Activated CD8-positive, alpha-beta memory T cell treated with anti-CD3 and anti-CD28 coated beads for 1 hour (primary cell): ENCODE results near the gene KCTD1.

Experiments used
- DNase-seq, 2 donors: peaks; one replicate each; pipeline ENCODE4 v3.0.0-alpha.2; 2020; ENCODE audit warnings: low read depth in 1 of 2; ENCODE audit errors: extremely low read depth in 1 of 2

KCTD1 gene

GRCh38 chr18:26549263-26550094 is 1.1 kb upstream of the KCTD1 start:
- no peak for DNase-seq

- peak; percentile 9 to 29 for DNase-seq
Measured at GRCh38 chr18:26547646-26548414, 523 bp downstream of the KCTD1 start.

- no peak for DNase-seq
Measured at GRCh38 chr18:26546875-26547645, 1.3 kb downstream of the KCTD1 start.

- DNase-seq = no peak
Measured at GRCh38 chr18:26546170-26546874, 2.0 kb downstream of the KCTD1 start.

GRCh38 chr18:26545335-26546123 is 2.8 kb downstream of the KCTD1 start:
- DNase-seq = no peak

- DNase-seq = no peak
Measured at GRCh38 chr18:26544451-26544850, 3.9 kb downstream of the KCTD1 start.

- no peak for DNase-seq
Measured at GRCh38 chr18:26543373-26543772, 5.0 kb downstream of the KCTD1 start.

GRCh38 chr18:26540043-26540628 is 8.2 kb downstream of the KCTD1 start:
- DNase-seq = no peak

GRCh38 chr18:26538524-26538923 is 9.8 kb downstream of the KCTD1 start:
- no peak for DNase-seq

- DNase-seq = no peak
Measured at GRCh38 chr18:26536664-26537063, 11.7 kb downstream of the KCTD1 start.

GRCh38 chr18:26536032-26536431 is 12.3 kb downstream of the KCTD1 start:
- DNase-seq = no peak

GRCh38 chr18:26535630-26536029 is 12.7 kb downstream of the KCTD1 start:
- DNase-seq = no peak

- no peak for DNase-seq
Measured at GRCh38 chr18:26532367-26533340, 15.7 kb downstream of the KCTD1 start.

GRCh38 chr18:26531605-26532298 is 16.6 kb downstream of the KCTD1 start:
- no peak for DNase-seq

- DNase-seq = no peak
Measured at GRCh38 chr18:26526966-26527234, 21.5 kb downstream of the KCTD1 start.

- no peak for DNase-seq
Measured at GRCh38 chr18:26526128-26526965, 22.0 kb downstream of the KCTD1 start.
